ENCODE measurements around the gene LRRC25.
A peak's percentile ranks its signal among the peaks of the same experiment; 100 is the strongest.

DNA sequence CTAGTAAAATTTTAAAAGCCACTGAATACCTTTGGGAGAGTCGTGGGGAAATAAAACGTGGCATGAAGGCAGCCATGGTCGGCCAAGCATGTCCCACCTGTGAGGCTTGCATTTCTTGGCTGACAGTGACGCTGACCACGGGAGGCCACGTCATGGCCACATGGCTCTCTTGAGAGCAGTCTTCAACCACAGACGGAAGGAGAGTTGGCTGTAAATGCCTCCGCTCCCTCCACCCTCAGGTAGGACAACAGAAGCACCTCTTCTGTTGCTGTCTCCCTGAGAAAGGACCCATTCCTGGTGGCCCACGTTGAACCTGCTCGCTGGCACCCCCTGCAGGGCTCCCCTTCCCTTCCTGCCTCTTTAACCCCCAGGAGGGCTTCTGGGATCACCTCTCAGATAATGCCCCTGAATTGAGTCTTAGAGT lies 10.6 kb upstream of the LRRC25 start:
- TF ChIP-seq NFIC (IDR thresholded peaks at IDR 0.05) (peak; percentile 44), ZBTB7A (IDR thresholded peaks at IDR 0.05; ENCODE audit: low read depth) (no peak), CEBPB (IDR thresholded peaks at IDR 0.05) (no peak), EP300 (IDR thresholded peaks at IDR 0.05; ENCODE audit: borderline replicate concordance) (0 out of 2 replicates have a peak, but pooled peaks have one; percentile 27), TEAD4 (IDR thresholded peaks at IDR 0.05) (no peak), TAF1 (IDR thresholded peaks at IDR 0.05; ENCODE audit: low read depth) (no peak)
- TF ChIP-seq, protein P1, sequence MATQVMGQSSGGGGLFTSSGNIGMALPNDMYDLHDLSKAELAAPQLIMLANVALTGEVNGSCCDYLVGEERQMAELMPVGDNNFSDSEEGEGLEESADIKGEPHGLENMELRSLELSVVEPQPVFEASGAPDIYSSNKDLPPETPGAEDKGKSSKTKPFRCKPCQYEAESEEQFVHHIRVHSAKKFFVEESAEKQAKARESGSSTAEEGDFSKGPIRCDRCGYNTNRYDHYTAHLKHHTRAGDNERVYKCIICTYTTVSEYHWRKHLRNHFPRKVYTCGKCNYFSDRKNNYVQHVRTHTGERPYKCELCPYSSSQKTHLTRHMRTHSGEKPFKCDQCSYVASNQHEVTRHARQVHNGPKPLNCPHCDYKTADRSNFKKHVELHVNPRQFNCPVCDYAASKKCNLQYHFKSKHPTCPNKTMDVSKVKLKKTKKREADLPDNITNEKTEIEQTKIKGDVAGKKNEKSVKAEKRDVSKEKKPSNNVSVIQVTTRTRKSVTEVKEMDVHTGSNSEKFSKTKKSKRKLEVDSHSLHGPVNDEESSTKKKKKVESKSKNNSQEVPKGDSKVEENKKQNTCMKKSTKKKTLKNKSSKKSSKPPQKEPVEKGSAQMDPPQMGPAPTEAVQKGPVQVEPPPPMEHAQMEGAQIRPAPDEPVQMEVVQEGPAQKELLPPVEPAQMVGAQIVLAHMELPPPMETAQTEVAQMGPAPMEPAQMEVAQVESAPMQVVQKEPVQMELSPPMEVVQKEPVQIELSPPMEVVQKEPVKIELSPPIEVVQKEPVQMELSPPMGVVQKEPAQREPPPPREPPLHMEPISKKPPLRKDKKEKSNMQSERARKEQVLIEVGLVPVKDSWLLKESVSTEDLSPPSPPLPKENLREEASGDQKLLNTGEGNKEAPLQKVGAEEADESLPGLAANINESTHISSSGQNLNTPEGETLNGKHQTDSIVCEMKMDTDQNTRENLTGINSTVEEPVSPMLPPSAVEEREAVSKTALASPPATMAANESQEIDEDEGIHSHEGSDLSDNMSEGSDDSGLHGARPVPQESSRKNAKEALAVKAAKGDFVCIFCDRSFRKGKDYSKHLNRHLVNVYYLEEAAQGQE (IDR thresholded peaks at IDR 0.05; ENCODE audit: low read depth) = no peak

Measured in Ishikawa (cell line).